A549 (cell line): ENCODE measurements around the gene YPEL1. TPM values are rescaled to one million over a fixed set of nuclear protein-coding genes. Genes with fewer than 3 reads are reported as not detected.

Experiments
- ATAC-seq, 2 experiments: fragments of 200-7000 bp in 1 of 2; fragments of >200 bp in 1 of 2; cut with Nextera tagmentation in 1 of 2; cut with Tn5 transposase in 1 of 2; 3 replicates each; pipeline versions ENCODE4 v1.8.0 to v1.9.1; 2018 to 2020; ENCODE audit warnings: mild to moderate bottlenecking in 1 of 2, moderate library complexity in 1 of 2
- CTCF ChIA-PET: fragments of 300-600 bp; sonication (Branson Sonifier 250); formaldehyde crosslinking; extraction: SDS; loops from one replicate; lab custom pipeline; 2021; ENCODE audit warnings: antibody characterized with exemption, inconsistent platforms; lab: Yijun Ruan, JAX
- POLR2A ChIA-PET: fragments of 350-600 bp; formaldehyde crosslinking; extraction: SDS; loops from one replicate; lab custom pipeline; 2021; ENCODE audit warnings: antibody characterized with exemption, inconsistent platforms; lab: Yijun Ruan, JAX
- DNase-seq, 2 experiments: peaks; one replicate each; pipeline versions ENCODE4 v3.0.0 to v3.0.0-alpha.2; 2011 to 2016; ENCODE audit warnings: low read depth in 1 of 2, low spot score in 1 of 2
- FAIRE-seq: peaks from 2 replicates; lab custom pipeline; 2011; peaks lifted over from hg19 to GRCh38; lab: Jason Lieb, UNC
- H3K27ac ChIP-seq, 2 experiments: fragments of >200 bp; sonication (Bioruptor Twin); formaldehyde crosslinking; 3 replicates each; pipeline ENCODE4 v1.5.1; 2016 to 2017
- H3K4me1 ChIP-seq: fragments of >200 bp; sonication (Bioruptor Twin); formaldehyde crosslinking; 3 replicates; pipeline ENCODE4 v1.6.1; 2016
- H3K4me2 ChIP-seq: fragments of >200 bp; sonication (Bioruptor Twin); formaldehyde crosslinking; 3 replicates; pipeline ENCODE4 v1.6.1; 2016
- H3K4me3 ChIP-seq: fragments of >200 bp; sonication (Bioruptor Twin); formaldehyde crosslinking; 3 replicates; pipeline ENCODE4 v1.5.1; 2016
- H3K9me3 ChIP-seq: fragments of >200 bp; sonication (Bioruptor Twin); formaldehyde crosslinking; 3 replicates; pipeline ENCODE4 v1.6.1; 2016
- CBX2 ChIP-seq: fragments of 200-600 bp; sonication (generic); IDR thresholded peaks from 2 replicates; pipeline ENCODE4 v1.6.1; 2016; ENCODE audit warnings: low read depth, mild to moderate bottlenecking, borderline replicate concordance
- CBX8 ChIP-seq: fragments of 200-600 bp; sonication (generic); IDR thresholded peaks from 2 replicates; pipeline ENCODE4 v1.6.1; 2016
- CHD2 ChIP-seq: fragments of 150-350 bp; IDR thresholded peaks from 2 replicates; pipeline ENCODE4 v1.6.1; 2014; ENCODE audit warnings: low read length; ENCODE audit not compliant: partially characterized antibody
- EHMT2 ChIP-seq: fragments of 200-600 bp; sonication (generic); IDR thresholded peaks from 2 replicates; pipeline ENCODE4 v1.6.1; 2016; ENCODE audit warnings: antibody characterized with exemption, low read depth, mild to moderate bottlenecking, moderate library complexity
- ESRRA ChIP-seq: fragments of 150-350 bp; IDR thresholded peaks from 2 replicates; pipeline ENCODE4 v1.6.1; 2014; ENCODE audit warnings: mild to moderate bottlenecking, low read length, borderline replicate concordance
- GATA3 ChIP-seq: IDR thresholded peaks from 2 replicates; pipeline ENCODE4 v1.6.1; 2012; ENCODE audit warnings: borderline replicate concordance
- MAFK ChIP-seq: fragments of 450-650 bp; IDR thresholded peaks from 2 replicates; pipeline ENCODE4 v1.6.1; 2014; ENCODE audit not compliant: partially characterized antibody
- NR3C1 ChIP-seq: fragments of >200 bp; sonication (Bioruptor Twin); formaldehyde crosslinking; IDR thresholded peaks from 3 replicates; pipeline ENCODE4 v1.6.1; 2017
- PHF8 ChIP-seq: fragments of 200-600 bp; sonication (generic); IDR thresholded peaks from 2 replicates; pipeline ENCODE4 v1.6.1; 2016; ENCODE audit warnings: low read depth, mild to moderate bottlenecking, antibody characterized with exemption, moderate library complexity, borderline replicate concordance
- RARB ChIP-seq: fragments of 250-450 bp; sonication (Bioruptor Pico); IDR thresholded peaks from 2 replicates; pipeline ENCODE4 v1.8.0; 2021; ENCODE audit warnings: mild to moderate bottlenecking, moderate library complexity
- RCOR1 ChIP-seq: fragments of 150-350 bp; IDR thresholded peaks from 2 replicates; pipeline ENCODE4 v1.6.1; 2014; ENCODE audit warnings: antibody characterized with exemption, low read length, low read depth
- RFX5 ChIP-seq: fragments of 450-650 bp; IDR thresholded peaks from 2 replicates; pipeline ENCODE4 v1.7.1; 2014; ENCODE audit warnings: antibody characterized with exemption, mild to moderate bottlenecking, moderate library complexity
- ZFP36 ChIP-seq: fragments of 450-650 bp; IDR thresholded peaks from 2 replicates; pipeline ENCODE4 v1.6.1; 2014; ENCODE audit warnings: borderline replicate concordance; ENCODE audit not compliant: partially characterized antibody
- ZNF302 ChIP-seq: fragments of 250-450 bp; sonication (Bioruptor Pico); IDR thresholded peaks from 2 replicates; pipeline ENCODE4 v1.9.0; 2021; ENCODE audit warnings: inconsistent platforms, mild to moderate bottlenecking, moderate library complexity
- WGBS: methylation state at CpG from one replicate; pipeline ENCODE4 v1.1.6; 2017; ENCODE audit errors: missing lambda C conversion rate; 5-methylcytosine and 5-hydroxymethylcytosine counted together
- polyA plus RNA-seq, 4 experiments: library from polyadenylated mRNA; depleted of rRNA in 3 of 4; stranded (reverse); fragments of >200 nt; fragmentation: RNase III in 1 of 4; extraction: RNeasy Plus Mini Kit Qiagen cat#74134 plus additional on column Dnase treatment in 1 of 4; gene quantifications; 2 replicates in 3 of 4; 3 replicates in 1 of 4; pipeline ENCODE4 v1.2.3, GENCODE V29; 2011 to 2017
- TF ChIP-seq, protein P1 (sequence below): fragments of 200-600 bp; sonication (generic); IDR thresholded peaks from 2 replicates; pipeline ENCODE4 v1.6.1; 2016; ENCODE audit warnings: antibody characterized with exemption, mild to moderate bottlenecking, moderate library complexity
- TF ChIP-seq, protein P2 (sequence below): fragments of >200 bp; sonication (Bioruptor Twin); formaldehyde crosslinking; IDR thresholded peaks from 3 replicates; pipeline ENCODE4 v1.6.1; 2016
- TF ChIP-seq, protein P3 (sequence below): fragments of 450-650 bp; IDR thresholded peaks from 2 replicates; pipeline ENCODE4 v1.6.1; 2014; ENCODE audit warnings: antibody characterized with exemption

Gene YPEL1
- polyA plus RNA-seq, 2 of the 4 experiments (the other 2 are of a cell fraction), result 0.22 to 0.59 TPM

DNA sequence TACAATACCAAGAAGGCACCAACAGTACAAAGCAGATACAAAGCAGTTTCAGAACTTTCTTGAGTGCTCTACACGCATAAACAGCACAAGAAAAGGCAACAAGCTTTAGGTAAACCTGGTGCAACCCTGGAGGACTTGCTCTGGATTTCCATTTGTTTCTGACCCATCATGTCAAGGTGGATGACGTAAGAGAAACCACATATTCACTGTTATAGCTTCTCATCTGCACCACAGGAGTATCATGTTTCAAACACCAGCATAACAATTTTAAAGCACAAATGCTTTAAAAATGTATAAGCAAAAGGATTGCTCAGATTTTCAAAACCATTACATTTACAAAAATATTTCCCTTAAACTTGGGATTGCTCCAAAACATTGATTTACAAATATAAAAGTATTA, 25.0 kb upstream of the YPEL1 start:
- Histone ChIP-seq H3K9me3 (no peaks in the 10 kb centered on the region), H3K4me3 (no peak overlapping the region), H3K4me2 (no peak overlapping the region), H3K27ac (no peak overlapping the region), H3K4me1 (no peaks in the 10 kb centered on the region)
- POLR2A ChIA-PET, result no interaction called here
- ATAC-seq, result no peak
- CTCF ChIA-PET, result no interaction called here
- 97% methylated on average over 2 of the region's 2 CpGs for WGBS
- FAIRE-seq, result no peak
- DNase-seq, result no peak
- TF ChIP-seq PHF8, result no peak
- TF ChIP-seq, protein P1, sequence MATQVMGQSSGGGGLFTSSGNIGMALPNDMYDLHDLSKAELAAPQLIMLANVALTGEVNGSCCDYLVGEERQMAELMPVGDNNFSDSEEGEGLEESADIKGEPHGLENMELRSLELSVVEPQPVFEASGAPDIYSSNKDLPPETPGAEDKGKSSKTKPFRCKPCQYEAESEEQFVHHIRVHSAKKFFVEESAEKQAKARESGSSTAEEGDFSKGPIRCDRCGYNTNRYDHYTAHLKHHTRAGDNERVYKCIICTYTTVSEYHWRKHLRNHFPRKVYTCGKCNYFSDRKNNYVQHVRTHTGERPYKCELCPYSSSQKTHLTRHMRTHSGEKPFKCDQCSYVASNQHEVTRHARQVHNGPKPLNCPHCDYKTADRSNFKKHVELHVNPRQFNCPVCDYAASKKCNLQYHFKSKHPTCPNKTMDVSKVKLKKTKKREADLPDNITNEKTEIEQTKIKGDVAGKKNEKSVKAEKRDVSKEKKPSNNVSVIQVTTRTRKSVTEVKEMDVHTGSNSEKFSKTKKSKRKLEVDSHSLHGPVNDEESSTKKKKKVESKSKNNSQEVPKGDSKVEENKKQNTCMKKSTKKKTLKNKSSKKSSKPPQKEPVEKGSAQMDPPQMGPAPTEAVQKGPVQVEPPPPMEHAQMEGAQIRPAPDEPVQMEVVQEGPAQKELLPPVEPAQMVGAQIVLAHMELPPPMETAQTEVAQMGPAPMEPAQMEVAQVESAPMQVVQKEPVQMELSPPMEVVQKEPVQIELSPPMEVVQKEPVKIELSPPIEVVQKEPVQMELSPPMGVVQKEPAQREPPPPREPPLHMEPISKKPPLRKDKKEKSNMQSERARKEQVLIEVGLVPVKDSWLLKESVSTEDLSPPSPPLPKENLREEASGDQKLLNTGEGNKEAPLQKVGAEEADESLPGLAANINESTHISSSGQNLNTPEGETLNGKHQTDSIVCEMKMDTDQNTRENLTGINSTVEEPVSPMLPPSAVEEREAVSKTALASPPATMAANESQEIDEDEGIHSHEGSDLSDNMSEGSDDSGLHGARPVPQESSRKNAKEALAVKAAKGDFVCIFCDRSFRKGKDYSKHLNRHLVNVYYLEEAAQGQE, result no peak
- no peak for TF ChIP-seq ZNF302
- TF ChIP-seq MAFK, result no peak
- TF ChIP-seq ZFP36, result no peak
- TF ChIP-seq ESRRA, result no peak
- TF ChIP-seq CHD2, result no peak
- TF ChIP-seq RFX5, result no peak
- TF ChIP-seq, protein P2, sequence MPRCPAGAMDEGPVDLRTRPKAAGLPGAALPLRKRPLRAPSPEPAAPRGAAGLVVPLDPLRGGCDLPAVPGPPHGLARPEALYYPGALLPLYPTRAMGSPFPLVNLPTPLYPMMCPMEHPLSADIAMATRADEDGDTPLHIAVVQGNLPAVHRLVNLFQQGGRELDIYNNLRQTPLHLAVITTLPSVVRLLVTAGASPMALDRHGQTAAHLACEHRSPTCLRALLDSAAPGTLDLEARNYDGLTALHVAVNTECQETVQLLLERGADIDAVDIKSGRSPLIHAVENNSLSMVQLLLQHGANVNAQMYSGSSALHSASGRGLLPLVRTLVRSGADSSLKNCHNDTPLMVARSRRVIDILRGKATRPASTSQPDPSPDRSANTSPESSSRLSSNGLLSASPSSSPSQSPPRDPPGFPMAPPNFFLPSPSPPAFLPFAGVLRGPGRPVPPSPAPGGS, result no peak
- no peak for TF ChIP-seq RARB (CRISPR knock-in tag)
- TF ChIP-seq NR3C1, result no peak
- no peak for TF ChIP-seq EHMT2
- no peak for TF ChIP-seq CBX8

DNA sequence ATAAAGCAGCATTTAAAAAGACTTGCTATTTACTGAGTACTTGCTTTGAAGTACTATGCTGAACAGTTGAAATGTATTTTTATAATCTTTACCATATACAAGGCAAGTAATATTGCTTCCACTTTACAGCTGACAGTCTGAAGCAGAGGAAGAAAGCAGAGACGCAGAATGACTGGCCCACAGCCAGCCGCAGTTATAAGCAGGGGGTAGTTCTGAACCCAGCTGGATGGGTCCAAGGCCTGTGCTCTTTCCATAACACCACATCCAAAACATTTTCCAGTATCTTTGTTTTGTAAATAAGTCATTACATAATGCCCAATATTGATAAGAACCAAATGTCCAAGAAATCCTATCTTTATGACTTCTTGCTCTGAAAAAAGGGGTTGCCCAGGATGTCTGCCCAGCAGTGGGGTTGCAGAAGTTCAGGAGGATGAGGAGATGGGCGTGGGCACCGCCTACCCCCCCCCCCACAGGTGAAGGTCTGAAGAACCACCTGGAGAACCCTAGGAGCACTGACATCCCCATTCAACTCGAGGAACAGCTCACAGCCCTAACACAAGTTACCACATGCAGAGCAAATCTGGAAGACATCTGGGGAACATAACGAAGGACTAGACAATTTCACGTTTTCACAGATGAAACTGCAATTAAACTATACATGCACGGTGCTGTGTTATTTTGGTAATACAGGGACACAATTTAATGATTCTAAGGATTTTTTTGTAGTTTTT, 24.2 kb upstream of the YPEL1 start:
- no peak overlapping the region for H3K4me3 ChIP-seq
- no peak for TF ChIP-seq GATA3
- no peak for TF ChIP-seq CBX2
- no peak for TF ChIP-seq RCOR1
- TF ChIP-seq, protein P3, sequence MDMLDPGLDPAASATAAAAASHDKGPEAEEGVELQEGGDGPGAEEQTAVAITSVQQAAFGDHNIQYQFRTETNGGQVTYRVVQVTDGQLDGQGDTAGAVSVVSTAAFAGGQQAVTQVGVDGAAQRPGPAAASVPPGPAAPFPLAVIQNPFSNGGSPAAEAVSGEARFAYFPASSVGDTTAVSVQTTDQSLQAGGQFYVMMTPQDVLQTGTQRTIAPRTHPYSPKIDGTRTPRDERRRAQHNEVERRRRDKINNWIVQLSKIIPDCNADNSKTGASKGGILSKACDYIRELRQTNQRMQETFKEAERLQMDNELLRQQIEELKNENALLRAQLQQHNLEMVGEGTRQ, result no peak
- TF ChIP-seq, protein P1, result no peak
- no peaks in the 10 kb centered on the region for H3K9me3 ChIP-seq
- FAIRE-seq (no peak), DNase-seq (no peak), ATAC-seq (no peak)
- WGBS, result 91% methylated on average over 8 of the region's 8 CpGs
- ChIA-PET POLR2A (no interaction called here), CTCF (interaction anchor here (1.6 kb wide), 1 partner anchor 12 kb away, joined by 4 read pairs; no protein-coding TSS in a partner anchor)
- no peak overlapping the region for H3K4me2 ChIP-seq
- no peak overlapping the region for H3K27ac ChIP-seq
- no peaks in the 10 kb centered on the region for H3K4me1 ChIP-seq
